Measurements from ENCODE around the gene TARBP2.
A peak's percentile ranks its signal among the peaks of the same experiment; 100 is the strongest.

Gene TARBP2, protein sequence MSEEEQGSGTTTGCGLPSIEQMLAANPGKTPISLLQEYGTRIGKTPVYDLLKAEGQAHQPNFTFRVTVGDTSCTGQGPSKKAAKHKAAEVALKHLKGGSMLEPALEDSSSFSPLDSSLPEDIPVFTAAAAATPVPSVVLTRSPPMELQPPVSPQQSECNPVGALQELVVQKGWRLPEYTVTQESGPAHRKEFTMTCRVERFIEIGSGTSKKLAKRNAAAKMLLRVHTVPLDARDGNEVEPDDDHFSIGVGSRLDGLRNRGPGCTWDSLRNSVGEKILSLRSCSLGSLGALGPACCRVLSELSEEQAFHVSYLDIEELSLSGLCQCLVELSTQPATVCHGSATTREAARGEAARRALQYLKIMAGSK

DNA sequence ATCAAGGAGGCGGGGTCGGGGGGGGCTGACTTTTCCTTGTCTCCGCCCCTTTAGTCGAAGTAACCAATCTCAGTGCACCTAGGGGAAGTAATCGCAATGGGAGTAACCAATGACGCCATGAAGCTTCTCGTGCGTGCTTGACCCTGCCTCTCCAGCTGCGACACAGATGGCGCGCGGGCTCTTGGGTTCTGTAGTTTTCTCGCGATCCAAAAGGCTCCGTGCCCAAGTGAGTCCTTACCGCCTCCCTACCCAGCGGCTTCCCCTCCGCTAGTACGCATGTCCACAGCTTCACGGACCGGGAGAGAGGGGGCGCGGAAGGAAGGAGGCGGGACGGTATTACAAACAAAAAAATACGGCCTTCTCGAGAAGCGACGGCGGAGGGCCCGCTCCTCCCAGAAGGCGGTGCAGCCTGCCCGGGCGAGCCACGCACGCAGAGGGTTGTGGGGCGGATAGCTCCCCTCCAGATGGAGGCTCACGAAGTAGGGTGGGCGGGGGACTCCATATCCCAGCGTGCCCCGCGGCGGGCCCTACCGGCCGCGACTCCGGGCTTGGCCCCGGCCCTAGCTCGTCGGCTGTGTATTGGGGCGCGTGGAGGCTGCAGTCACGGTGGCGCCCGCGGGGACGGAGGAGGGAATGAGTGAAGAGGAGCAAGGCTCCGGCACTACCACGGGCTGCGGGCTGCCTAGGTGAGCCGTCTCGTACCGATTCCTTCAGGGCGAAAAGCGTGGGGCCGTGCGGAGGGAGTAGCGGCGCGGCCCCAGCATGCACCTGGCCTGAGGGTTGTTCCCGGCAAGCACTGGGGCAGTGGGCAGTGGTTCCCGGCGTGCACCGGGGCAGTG is at the start of gene TARBP2:
Gene TARBP2 (plus strand): TSS at position 508 of the 839 bp plus-strand sequence. CDS start 126 bp downstream, at position 634.
- peaks cover 21 to 38% (median 30%) of the 10 kb centered on the region in 11 experiments for H3K36me3 ChIP-seq
- H3K9me3 ChIP-seq (replicated peaks in 1 of 11) = no peaks in the 10 kb centered on the region
- peak within 1 kb of the TSS; percentile 85 to 97 (median 92) for H3K9ac ChIP-seq
- H3K4me2 ChIP-seq = peak within 1 kb of the TSS; percentile 89 to 100 (median 99)
- peak within 1 kb of the TSS; percentile 58 to 79 (median 67) for H3K4me3 ChIP-seq
- H3K27me3 ChIP-seq = no peaks in the 10 kb centered on the region
- peak within 1 kb of the TSS; percentile 90 to 98 (median 96) for H3K27ac ChIP-seq
- peaks cover 0 to 24% (median 0%) of the 10 kb centered on the region in 11 experiments; a peak in 6 of 22 replicates for H4K20me1 ChIP-seq
- H3K4me1 ChIP-seq = peaks cover 53 to 80% (median 70%) of the 10 kb centered on the region in 10 experiments
- TF ChIP-seq Cebpa-rat (IDR thresholded peaks at IDR 0.05) = no peak

DNA sequence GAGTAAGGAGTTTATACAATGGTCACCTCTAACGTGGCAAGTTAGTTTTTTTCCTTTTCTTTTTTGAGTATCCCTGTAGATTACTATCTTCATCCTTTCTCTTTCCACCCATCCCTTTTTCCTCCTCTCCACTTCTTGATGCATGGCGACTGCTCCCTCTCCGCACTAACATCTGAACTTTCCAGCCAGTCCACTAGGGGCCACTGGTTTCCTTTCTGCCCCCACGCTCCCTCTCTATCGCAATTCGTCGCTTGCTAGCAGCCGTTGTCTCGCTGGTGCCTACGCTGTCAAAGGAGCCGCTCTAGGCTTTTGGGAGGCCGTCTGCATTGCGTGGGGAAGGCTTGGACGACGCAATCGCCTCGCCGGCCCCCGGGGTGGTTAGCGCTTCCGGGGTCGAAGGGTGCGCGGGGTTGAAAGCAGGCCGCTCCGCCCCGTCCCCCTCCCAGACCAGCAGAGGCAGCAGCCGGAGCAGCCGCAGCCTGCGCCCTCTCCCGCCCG is 49.4 kb upstream of the TARBP2 start, which contains the start of gene PCBP2:
Gene PCBP2 (plus strand): TSS at position 442 of the 498 bp plus-strand sequence. CDS start 2,699 bp downstream, outside the sequence.
- Histone ChIP-seq H4K20me1 (peaks cover 45 to 75% (median 54%) of the 10 kb centered on the region in 11 experiments), H3K27me3 (no peaks in the 10 kb centered on the region), H3K4me2 (peak within 1 kb of the TSS; percentile 79 to 94 (median 88)), H3K27ac (peak within 1 kb of the TSS; percentile 96 to 99 (median 98)), H3K36me3 (peaks cover 51 to 67% (median 62%) of the 10 kb centered on the region in 11 experiments), H3K4me3 (peak within 1 kb of the TSS; percentile 72 to 91 (median 84)), H3K9me3 (replicated peaks in 1 of 11) (no peaks in the 10 kb centered on the region), H3K9ac (peak within 1 kb of the TSS; percentile 97 to 100 (median 99)), H3K4me1 (peaks cover 18 to 37% (median 23%) of the 10 kb centered on the region in 10 experiments)
- peak in 3 of 11 experiments; percentile 14 to 42 (median 25); a peak in 2 of 22 replicates for TF ChIP-seq Cebpa-rat (IDR thresholded peaks at IDR 0.05)

DNA sequence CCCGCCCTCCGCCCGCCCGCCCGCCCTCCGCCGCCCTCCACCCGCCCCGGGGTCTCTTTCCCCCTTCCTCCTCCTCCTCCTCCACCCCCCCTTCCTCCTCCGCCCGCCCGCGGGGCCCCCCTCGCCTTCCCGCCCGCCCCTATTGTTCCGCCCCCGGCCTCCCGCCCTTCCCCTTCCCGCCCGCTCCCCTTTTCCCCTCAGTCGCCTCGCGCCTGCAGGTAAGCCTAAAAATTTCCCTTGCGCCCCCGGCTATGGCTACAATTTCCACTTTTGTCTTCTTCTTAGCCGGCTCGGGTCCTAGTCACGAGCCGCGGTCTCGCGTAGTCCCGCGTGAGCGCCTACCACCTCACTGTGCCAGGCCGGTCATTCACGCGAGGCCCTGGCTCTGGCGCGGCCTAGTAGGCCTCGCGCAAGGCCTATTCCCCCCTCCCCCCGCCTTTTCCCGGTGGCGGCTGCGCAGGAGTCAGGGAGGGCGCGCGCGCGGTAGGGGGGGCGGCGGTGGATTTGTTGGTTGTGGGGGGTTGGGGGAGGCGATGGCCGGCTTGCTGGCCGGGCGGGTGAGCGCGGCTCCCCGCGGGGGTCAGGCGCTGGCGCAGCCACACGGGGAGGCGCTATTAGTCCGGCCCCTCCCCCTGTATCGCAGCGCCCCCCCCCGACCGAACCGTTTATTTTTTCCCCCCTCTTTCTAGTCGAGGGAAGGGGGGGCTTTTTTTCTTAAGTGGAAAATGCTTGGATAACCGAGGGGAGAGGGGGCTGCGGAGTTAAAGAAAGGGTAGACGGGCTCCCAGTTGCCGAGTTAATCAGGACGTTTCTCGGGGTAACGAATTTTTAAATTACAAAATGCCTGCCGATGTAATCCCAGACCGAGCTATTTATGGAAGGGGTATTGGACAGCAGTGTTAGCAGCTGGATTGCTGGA is 48.7 kb upstream of the TARBP2 start:
- Histone ChIP-seq H3K9me3 (replicated peaks in 1 of 11) (no peaks in the 10 kb centered on the region), H4K20me1 (peaks cover 52 to 75% (median 57%) of the 10 kb centered on the region in 11 experiments), H3K36me3 (peaks cover 51 to 67% (median 62%) of the 10 kb centered on the region in 11 experiments), H3K27ac (peak overlapping the region; percentile 96 to 99 (median 98)), H3K27me3 (no peaks in the 10 kb centered on the region), H3K9ac (peak overlapping the region; percentile 97 to 100 (median 99)), H3K4me3 (peak overlapping the region; percentile 72 to 91 (median 84)), H3K4me1 (peaks cover 18 to 37% (median 23%) of the 10 kb centered on the region in 10 experiments), H3K4me2 (peak overlapping the region; percentile 79 to 94 (median 88))
- TF ChIP-seq Cebpa-rat (IDR thresholded peaks at IDR 0.05) = no peak

DNA sequence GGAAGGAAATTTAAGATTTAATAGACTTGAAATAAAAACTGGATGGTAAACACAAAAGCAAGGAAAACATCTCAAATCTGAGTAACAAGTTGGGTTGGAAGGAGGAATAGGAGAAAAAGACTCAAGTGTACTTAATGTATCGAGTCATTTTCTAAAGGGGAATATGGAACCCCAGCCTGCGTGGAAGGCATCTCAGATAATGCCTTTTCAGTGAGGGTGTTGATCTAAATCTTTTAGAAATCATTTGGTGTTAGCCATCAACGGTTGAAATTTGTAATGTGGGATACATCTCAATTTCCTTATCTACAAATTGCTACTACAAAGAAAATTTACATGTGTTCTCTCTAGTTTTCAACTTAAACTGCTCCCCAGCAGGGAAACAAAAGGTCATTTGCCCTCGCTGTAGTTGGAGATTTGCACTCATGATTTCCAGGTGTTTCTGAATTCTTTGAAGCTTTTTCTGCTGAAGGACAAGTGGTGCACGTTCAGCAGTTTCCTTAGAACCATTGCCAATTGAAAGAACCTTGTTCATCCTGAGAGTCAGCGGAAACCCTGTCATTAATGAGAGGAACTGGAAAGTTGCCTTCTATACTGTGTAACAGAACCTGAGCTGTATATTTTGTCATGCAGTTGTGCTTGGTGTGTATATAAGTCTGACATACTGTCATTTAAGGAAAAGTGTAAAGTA is 47.0 kb upstream of the TARBP2 start:
- Histone ChIP-seq H3K9ac (peak overlapping the region; percentile 97 to 100 (median 99)), H4K20me1 (peaks cover 65 to 75% (median 66%) of the 10 kb centered on the region in 11 experiments), H3K4me1 (peaks cover 18 to 37% (median 23%) of the 10 kb centered on the region in 10 experiments), H3K27me3 (no peaks in the 10 kb centered on the region), H3K36me3 (peaks cover 56 to 67% (median 63%) of the 10 kb centered on the region in 11 experiments), H3K9me3 (replicated peaks in 1 of 11) (no peaks in the 10 kb centered on the region), H3K4me2 (peak overlapping the region; percentile 79 to 94 (median 88)), H3K4me3 (peak overlapping the region; percentile 72 to 91 (median 84); a peak in 17 of 20 replicates), H3K27ac (peak overlapping the region in 3 of 11 experiments; percentile 97 to 98 (median 97); a peak in 1 of 22 replicates)
- no peak for TF ChIP-seq Cebpa-rat (IDR thresholded peaks at IDR 0.05)

DNA sequence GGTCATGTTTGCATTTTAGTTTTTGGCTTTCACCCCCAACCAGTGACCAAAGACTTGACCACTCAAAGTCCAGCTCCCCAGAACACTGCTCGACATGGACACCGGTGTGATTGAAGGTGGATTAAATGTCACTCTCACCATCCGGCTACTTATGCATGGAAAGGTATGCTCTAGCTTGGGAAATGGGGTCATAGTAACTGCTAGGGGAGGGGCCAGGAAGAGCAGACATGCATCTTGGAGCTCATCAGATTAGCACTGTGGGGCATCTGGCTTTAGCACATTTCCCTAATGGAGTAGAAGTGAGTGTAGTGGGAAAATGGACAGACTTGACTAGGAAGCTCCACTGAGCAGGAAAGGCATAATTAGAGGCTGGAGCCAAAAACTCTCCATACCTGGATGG is 46.4 kb upstream of the TARBP2 start:
- peaks cover 62 to 72% (median 67%) of the 10 kb centered on the region in 11 experiments for H3K36me3 ChIP-seq
- H3K4me2 ChIP-seq = peak overlapping the region; percentile 79 to 94 (median 88); a peak in 17 of 22 replicates
- no peaks in the 10 kb centered on the region for H3K27me3 ChIP-seq
- H3K4me1 ChIP-seq = peaks cover 18 to 38% (median 23%) of the 10 kb centered on the region in 10 experiments
- no peak for TF ChIP-seq Cebpa-rat (IDR thresholded peaks at IDR 0.05)
- peak overlapping the region in 10 of 11 experiments; percentile 97 to 100 (median 99); a peak in 13 of 22 replicates for H3K9ac ChIP-seq
- H3K4me3 ChIP-seq = peak overlapping the region in 5 of 10 experiments; percentile 77 to 91 (median 86); a peak in 5 of 20 replicates
- no peaks in the 10 kb centered on the region for H3K9me3 ChIP-seq (replicated peaks in 1 of 11)
- no peak overlapping the region for H3K27ac ChIP-seq
- peaks cover 71 to 79% (median 72%) of the 10 kb centered on the region in 11 experiments for H4K20me1 ChIP-seq

DNA sequence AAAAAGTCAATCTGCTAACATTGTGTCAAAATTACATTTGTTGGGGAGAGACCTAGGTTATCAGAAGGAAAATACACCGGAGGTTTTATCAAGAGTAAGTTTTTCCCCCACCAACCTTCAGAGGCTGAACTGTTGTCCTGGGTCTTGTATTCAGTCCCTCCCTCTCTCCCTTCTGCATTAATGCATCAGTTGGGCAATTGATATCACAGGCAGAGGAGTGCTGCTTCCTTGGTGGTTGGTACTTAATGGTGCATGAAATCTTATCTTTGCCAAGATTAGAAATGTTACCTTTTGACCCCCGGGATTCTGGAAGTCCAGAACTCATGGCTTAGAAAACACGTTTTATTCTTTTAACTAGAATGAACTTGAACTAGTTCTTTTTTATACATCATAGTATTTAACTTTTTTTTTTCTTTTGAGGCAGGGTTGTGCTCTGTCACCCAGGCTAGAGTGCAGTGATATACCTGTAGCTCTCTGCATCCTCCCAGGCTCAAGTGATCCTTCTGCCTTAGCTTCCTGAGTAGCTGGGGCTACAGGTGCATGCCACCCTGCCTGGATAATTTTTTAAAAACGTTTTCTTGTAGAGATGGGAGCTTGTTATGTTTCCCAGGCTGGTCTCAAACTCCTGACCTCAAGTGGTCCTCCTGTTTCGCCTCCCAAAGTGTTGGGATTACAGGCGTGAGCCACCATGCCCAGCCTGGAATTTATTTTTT is 44.3 kb upstream of the TARBP2 start:
- TF ChIP-seq Cebpa-rat (IDR thresholded peaks at IDR 0.05) = no peak
- H3K9ac ChIP-seq = 0 out of 22 replicates have a peak overlapping the region, but pooled peaks of 1 of the 11 experiments have one; percentile 1
- peaks cover 92 to 96% (median 94%) of the 10 kb centered on the region in 11 experiments for H4K20me1 ChIP-seq
- H3K4me2 ChIP-seq = no peak overlapping the region
- no peaks in the 10 kb centered on the region for H3K9me3 ChIP-seq (replicated peaks in 1 of 11)
- H3K4me3 ChIP-seq = no peak overlapping the region
- peaks cover 13 to 46% (median 19%) of the 10 kb centered on the region in 10 experiments for H3K4me1 ChIP-seq
- H3K36me3 ChIP-seq = peaks cover 83 to 91% (median 87%) of the 10 kb centered on the region in 11 experiments
- H3K27ac ChIP-seq = no peak overlapping the region
- H3K27me3 ChIP-seq = no peaks in the 10 kb centered on the region

DNA sequence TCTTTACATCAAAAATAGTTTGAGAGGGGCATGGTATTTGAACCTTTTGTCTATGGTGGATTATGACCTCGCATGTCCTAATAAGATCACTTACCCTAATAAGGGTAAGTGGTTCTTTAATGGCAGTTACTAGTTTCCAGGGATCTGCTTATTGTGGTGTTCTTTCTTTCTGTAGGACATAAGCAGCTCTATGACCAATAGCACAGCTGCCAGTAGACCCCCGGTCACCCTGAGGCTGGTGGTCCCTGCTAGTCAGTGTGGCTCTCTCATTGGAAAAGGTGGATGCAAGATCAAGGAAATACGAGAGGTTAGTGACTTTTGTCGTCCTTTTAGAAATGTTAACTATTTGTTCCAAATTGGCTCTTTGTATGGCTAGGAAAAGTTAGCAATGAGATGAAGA is 42.0 kb upstream of the TARBP2 start:
- Histone ChIP-seq H3K4me2 (no peak overlapping the region), H3K36me3 (peaks cover 100% of the 10 kb centered on the region in 11 experiments), H3K4me3 (no peak overlapping the region), H3K9ac (no peak overlapping the region), H3K4me1 (peaks cover 4 to 55% (median 9%) of the 10 kb centered on the region in 10 experiments; a peak in 19 of 20 replicates), H3K27ac (no peak overlapping the region), H4K20me1 (peaks cover 100% of the 10 kb centered on the region in 11 experiments), H3K27me3 (no peaks in the 10 kb centered on the region), H3K9me3 (replicated peaks in 1 of 11) (no peaks in the 10 kb centered on the region)
- no peak for TF ChIP-seq Cebpa-rat (IDR thresholded peaks at IDR 0.05)
